Stomach (tissue), 4 donors: ENCODE measurements around the gene MPP4.

Experiments
- CTCF ChIP-seq, 7 experiments: fragments of 450-650 bp in 4 of 7; fragments of 200-600 bp in 3 of 7; sonication (generic) in 3 of 7; IDR thresholded peaks; one replicate each; pipeline ENCODE4 v1.5.1; 2016 to 2019; ENCODE audit warnings: antibody characterized with exemption in 7 of 7, control low read depth in 2 of 7, mild to moderate bottlenecking in 1 of 7
- POLR2AphosphoS5 ChIP-seq, 3 donors: sonication (generic); formaldehyde crosslinking; IDR thresholded peaks; one replicate each; pipeline ENCODE4 v1.6.1; 2016; ENCODE audit warnings: antibody characterized with exemption in 3 of 3

- no peak for TF ChIP-seq POLR2AphosphoS5 (IDR thresholded peaks at IDR 0.05)
- TF ChIP-seq CTCF (IDR thresholded peaks at IDR 0.05): no peak
These were observed 43.6 kb downstream of the MPP4 start for GRCh38 chr2:201654616-201655384.
